Fibroblast of pulmonary artery (primary cell): Measurements from ENCODE around the gene WFIKKN1.

Source experiments
- DNase-seq: peaks from one replicate; pipeline ENCODE4 v3.0.0-alpha.2; 2010; ENCODE audit warnings: low read depth
- H3K4me3 ChIP-seq: replicated peaks from 2 replicates; pipeline ENCODE4 v1.5.1; 2011; ENCODE audit warnings: low read depth, mild to moderate bottlenecking, control low read depth, low read length, moderate library complexity
- TF ChIP-seq, protein P1 (sequence below): IDR thresholded peaks from 2 replicates; pipeline ENCODE4 v1.5.1; 2011; ENCODE audit warnings: mild to moderate bottlenecking, control low read depth, low read length, inconsistent platforms; ENCODE audit errors: missing control alignments

The WFIKKN1 gene

DNA sequence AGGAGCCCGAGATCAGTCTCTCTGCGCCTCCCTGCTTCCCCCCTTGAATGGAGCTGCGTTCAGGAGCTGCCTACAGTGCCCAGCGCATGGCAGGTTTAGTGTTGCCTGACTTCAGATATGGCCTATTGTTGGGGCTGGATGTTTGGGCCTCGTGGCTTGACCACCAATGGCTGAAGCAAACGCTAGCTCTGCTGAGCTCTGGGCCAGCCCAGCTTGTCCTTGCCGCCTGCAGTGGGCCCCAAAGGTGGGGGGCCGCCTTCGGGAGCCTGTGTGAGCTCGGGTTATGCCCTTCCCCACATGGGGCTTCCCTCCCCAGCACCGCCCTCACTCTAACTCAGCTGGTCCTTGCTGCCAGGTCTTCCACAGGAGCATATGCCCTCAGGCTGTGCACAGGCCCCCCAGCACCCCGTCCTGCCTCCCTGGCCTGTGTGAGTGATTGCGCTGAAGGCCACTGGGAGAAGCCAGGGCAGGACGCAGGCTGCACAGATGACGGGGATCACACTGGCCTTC lies 7.3 kb downstream of the WFIKKN1 start:
- TF ChIP-seq, protein P1, sequence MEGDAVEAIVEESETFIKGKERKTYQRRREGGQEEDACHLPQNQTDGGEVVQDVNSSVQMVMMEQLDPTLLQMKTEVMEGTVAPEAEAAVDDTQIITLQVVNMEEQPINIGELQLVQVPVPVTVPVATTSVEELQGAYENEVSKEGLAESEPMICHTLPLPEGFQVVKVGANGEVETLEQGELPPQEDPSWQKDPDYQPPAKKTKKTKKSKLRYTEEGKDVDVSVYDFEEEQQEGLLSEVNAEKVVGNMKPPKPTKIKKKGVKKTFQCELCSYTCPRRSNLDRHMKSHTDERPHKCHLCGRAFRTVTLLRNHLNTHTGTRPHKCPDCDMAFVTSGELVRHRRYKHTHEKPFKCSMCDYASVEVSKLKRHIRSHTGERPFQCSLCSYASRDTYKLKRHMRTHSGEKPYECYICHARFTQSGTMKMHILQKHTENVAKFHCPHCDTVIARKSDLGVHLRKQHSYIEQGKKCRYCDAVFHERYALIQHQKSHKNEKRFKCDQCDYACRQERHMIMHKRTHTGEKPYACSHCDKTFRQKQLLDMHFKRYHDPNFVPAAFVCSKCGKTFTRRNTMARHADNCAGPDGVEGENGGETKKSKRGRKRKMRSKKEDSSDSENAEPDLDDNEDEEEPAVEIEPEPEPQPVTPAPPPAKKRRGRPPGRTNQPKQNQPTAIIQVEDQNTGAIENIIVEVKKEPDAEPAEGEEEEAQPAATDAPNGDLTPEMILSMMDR: no peak
- DNase-seq: no peak
- no peak overlapping the region for H3K4me3 ChIP-seq

DNA sequence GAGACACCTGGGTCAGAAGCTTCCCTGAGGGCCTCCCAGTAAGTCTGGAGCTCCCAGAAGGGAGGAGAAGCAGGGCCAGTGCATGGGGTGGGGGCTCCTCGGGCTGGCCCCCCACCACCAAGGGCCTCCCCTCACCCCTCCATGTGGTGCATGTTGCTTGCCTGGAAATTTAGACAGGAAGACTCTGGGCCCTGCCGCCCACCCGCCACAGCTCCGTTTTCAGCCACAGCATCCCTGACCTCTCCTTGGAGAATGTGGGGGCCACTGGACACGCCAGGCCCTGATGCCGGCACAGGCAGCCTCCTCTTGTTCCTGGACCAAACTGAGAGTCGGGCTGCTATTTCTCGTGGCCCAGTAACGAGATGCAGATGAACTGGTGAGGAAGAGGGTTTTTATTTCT lies 8.1 kb downstream of the WFIKKN1 start:
- TF ChIP-seq, protein P1: no peak
- H3K4me3 ChIP-seq: no peak overlapping the region
- no peak for DNase-seq

DNA sequence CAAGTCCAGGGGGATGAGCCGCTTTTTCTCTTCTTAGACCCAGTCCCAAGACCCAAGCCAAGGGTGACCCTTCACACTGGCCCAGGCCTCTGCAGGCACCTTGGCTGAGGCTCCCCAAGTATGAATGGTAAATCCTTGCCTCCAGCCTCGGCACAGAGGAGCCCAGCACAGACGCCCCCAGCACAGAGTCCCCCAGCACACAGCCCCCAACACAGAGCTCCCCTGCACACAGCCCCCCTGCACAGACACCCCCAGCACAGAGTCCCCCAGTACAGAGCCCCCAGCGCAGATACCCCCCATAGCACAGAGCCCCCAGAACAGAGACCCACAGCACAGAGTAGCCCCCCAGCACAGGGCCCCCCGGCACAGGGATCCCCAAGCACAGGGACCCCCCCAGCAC lies 9.8 kb downstream of the WFIKKN1 start:
- H3K4me3 ChIP-seq: peak overlapping the region; percentile 70
- TF ChIP-seq, protein P1: no peak

DNA sequence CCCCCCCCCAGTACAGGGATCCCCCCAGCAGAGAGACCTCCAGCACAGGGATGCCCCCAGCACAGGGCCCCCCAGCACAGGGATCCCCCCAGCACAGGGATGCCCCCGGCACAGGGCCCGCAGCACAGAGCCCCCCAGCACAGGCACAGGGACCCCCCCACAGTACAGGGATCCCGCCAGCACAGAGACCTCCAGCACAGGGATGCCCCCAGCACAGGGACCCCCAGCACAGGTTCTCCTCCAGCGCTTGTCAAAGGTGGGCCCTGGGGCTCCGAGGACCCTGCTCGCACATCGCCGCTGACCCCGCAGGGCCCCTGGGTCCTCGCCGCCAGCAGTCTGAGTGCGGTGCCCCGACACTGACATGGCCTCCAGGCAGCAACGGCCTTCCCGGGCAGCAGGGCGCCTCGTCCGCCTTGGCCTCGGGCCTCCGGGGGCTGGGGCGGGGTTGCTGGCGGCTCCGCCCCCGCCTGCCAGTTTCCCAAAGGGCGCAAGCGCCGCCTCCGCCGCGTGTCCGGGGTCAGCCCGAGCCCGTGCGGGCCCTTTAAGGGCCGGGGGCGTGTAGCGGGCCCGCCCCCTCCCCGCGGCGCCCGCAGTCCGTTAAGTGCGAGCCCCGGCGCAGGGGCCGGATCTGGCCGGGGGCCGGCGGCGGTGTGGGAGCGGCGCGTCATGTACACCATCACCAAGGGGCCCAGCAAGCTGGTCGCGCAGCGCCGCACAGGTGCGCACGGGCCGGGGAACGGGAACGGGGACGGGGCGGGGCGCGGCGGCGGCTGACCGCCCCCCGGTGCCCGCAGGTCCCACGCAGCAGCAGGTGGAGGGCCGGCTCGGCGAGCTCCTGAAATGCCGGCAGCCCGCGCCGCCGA lies 10.8 kb downstream of the WFIKKN1 start, which contains the start of gene MCRIP2:
Gene MCRIP2, plus strand, starts transcription at position 503 of the 863 bp plus-strand sequence. Its CDS starts 164 bp downstream, at position 667.
- peak; percentile 71 for DNase-seq
- peak within 1 kb of the TSS; percentile 70 for H3K4me3 ChIP-seq
- TF ChIP-seq, protein P1: no peak

More for the DNA sequence above, 9.8 kb downstream of the WFIKKN1 start:
- no peak for DNase-seq

DNA sequence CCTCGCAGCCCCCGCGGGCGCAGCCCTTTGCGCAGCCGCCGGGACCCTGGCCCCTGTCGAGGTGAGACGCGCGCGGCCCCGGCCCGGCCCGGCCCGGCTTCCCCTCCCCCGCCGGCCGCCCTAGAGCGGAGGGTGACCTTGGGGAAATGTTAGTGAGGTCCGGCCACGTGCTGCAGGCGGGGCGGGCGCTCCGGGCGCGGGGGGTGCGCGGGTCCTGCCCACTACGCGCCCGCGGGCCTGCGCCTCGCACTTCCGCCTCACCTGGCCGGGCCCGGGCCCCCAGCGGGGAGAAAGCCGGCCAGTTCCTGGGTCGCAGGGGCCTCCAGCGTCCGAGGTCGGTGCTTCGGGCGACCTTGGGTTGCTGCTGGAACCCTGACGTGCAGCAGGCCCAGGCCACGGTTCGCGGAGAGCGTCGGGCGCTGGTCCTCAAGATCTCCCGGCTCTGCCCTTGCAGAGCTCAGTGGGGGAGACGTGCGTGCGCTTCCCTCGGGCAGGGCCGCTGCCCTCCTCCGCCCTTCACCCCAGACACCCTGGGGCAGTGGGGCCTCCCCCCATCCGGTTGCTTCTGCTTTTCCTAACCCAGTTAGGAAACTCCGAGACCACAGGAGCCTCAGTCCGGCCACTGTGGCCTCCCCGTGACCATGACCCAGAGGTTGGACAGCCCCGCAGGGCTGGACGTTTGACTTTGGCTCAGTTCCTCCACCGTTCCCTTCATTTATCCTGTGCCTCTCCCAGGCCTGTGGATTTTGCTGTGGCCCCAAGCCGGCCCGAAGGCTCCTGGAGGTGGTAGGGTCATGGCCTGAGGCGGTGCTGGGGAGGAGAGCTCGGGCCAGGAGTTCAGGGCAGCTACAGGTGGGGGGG lies 11.6 kb downstream of the WFIKKN1 start:
- no peak for DNase-seq
- TF ChIP-seq, protein P1: no peak
- H3K4me3 ChIP-seq: peak overlapping the region; percentile 70

DNA sequence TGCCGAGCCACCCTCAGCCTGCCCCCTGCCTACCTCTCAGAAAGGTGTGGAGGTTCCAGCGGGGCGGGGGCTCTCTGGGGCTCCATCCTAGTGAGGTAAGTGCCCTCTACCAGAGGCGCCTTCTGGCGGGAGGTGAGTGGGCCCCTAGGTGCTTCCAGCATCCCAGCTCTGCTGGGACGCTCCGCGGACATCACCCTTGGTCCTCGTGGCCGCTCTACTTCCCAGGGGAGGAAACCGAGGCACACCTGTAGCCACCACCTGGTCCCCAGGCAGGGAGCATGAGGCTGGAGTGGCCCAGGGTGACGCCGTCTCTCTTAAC lies 12.2 kb downstream of the WFIKKN1 start:
- TF ChIP-seq, protein P1: no peak
- peak overlapping the region; percentile 70 for H3K4me3 ChIP-seq
- DNase-seq: no peak
